ENCODE data around the gene KANK2. TPM values are rescaled to one million over a fixed set of nuclear protein-coding genes. Genes with fewer than 3 reads are reported as not detected.

Gene KANK2
- total and polyA plus RNA-seq, 2 experiments from 2014 or later = 76.3 to 215 TPM

DNA sequence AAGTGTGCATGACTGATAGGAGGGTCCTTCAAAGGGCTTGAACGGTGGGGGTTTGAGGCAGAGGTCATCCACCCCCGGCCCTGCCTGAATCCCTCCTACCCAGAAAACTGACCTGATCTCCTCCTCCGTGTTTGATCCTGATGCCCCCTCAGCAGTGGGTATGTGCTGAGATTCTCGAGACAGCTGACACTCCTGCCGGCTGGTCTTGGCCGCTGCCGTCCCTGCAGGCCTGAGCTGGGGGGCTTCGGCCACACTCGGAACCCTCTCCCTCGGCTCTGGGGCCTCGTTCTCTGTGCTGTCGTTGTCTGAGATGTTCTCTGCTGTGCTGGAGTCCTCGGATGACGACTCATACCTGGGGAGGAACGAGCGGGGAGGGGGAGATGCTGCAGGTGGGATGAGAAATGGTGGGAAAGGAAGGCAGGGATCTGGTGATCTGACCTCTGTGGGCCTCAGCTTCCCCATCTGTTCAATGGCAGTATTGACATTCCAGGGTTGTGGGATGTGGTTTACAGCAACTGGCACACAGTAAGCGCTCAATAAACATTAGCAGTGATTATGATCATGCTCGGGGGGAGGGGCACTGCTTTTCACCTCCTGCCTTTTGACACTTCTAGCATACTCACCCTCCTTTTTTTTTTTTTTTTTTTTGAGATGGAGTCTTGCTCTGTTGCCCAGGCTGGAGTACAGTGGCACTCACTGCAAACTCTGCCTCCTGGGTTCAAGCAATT, 20.7 kb downstream of the KANK2 start:
- TF ChIP-seq EZH2phosphoT487 (IDR thresholded peaks at IDR 0.05; ENCODE audit: insufficient read depth, low read depth) (no peak), EZH2 (IDR thresholded peaks at IDR 0.05; ENCODE audit: insufficient read depth, poor library complexity, severe bottlenecking) (no peak)
- H3K9me2 ChIP-seq (ENCODE audit: insufficient read depth) = no peaks in the 10 kb centered on the region
- peaks cover 28% of the 10 kb centered on the region for H3K79me2 ChIP-seq (ENCODE audit: insufficient read depth)
- peaks cover 15% of the 10 kb centered on the region for H3K4me1 ChIP-seq (ENCODE audit: insufficient read depth)
- in situ Hi-C loops (cut with MboI) = no loop called here
- no peak overlapping the region for H2AFZ ChIP-seq
- no peaks in the 10 kb centered on the region for H4K20me1 ChIP-seq (ENCODE audit: insufficient read depth)
- no peak overlapping the region for H3K4me3 ChIP-seq
- H3F3A ChIP-seq (ENCODE audit: insufficient read depth) = no peaks in the 10 kb centered on the region
- H3K9ac ChIP-seq = no peak overlapping the region
- WGBS, 2 experiments (ENCODE audit: low coverage in 1 of 2, low lambda C conversion rate in 2 of 2, missing lambda C conversion rate in 2 of 2) = 96 to 98% methylated on average over 18 of the region's 18 CpGs
- no peak for DNase-seq
- no peak overlapping the region for H3K4me2 ChIP-seq (ENCODE audit: unreplicated experiment)
- H3K27me3 ChIP-seq (replicated peaks; ENCODE audit: insufficient read depth) = no peaks in the 10 kb centered on the region
- no peaks in the 10 kb centered on the region for H3K9me3 ChIP-seq (ENCODE audit: low read depth)
- H3K27ac ChIP-seq = no peak overlapping the region
- peaks cover 24% of the 10 kb centered on the region; the same call in 1 of the 2 replicates for H3K36me3 ChIP-seq (ENCODE audit: low read depth)

DNA sequence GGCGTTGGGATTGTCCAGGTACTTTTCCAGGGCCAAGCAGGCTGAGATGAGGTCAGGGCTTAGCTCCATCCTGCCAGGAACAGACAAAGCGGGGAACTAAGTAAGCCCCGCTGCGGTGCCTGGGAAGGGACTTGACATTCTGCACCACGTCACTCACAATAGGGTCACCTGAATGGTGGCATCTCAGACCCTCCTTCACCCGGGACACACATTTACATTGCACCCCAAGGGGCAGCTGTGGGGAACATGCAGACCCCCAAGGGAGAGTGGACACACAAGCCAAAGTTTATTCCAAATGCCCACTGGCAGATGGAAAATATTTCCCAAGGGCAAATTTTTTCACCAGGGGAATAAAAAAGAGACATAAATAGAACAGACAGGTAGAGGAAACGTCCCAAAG, 21.4 kb downstream of the KANK2 start:
- DNase-seq = no peak
- peaks cover 15% of the 10 kb centered on the region for H3K4me1 ChIP-seq (ENCODE audit: insufficient read depth)

DNA sequence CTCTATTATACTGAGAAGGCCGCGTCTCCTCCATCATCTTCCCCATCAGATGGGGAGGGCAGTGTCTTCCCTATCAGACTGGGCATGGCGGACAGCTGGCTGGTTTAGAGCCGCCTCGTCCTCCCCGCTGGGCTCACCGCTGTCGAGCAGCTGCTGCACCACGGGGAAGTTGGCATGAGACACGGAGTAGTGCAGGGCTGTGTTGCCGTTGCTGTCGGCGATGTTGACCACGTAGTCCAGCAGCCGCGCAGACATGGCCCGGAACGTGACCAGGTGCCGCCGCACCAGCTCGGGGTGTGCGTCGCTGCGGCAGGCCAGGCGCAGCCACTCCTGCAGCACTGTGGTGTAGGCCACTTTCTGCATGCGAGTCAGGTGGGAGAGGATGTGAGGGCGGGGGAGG, 23.0 kb downstream of the KANK2 start:
- DNase-seq = no peak
- Histone ChIP-seq H2AFZ (no peak overlapping the region), H3K79me2 (ENCODE audit: insufficient read depth) (peaks cover 8% of the 10 kb centered on the region; the same call in 1 of the 2 replicates), H3K9me2 (ENCODE audit: insufficient read depth) (no peaks in the 10 kb centered on the region), H4K20me1 (ENCODE audit: insufficient read depth) (no peaks in the 10 kb centered on the region), H3F3A (ENCODE audit: insufficient read depth) (peaks cover 19% of the 10 kb centered on the region), H3K4me1 (ENCODE audit: insufficient read depth) (peaks cover 18% of the 10 kb centered on the region), H3K4me3 (no peak overlapping the region), H3K9ac (no peak overlapping the region), H3K36me3 (ENCODE audit: low read depth) (peaks cover 26% of the 10 kb centered on the region; the same call in 1 of the 2 replicates), H3K4me2 (ENCODE audit: unreplicated experiment) (no peak overlapping the region), H3K27ac (no peak overlapping the region), H3K27me3 (replicated peaks; ENCODE audit: insufficient read depth) (no peaks in the 10 kb centered on the region), H3K9me3 (ENCODE audit: low read depth) (no peaks in the 10 kb centered on the region)
- WGBS, 2 experiments (ENCODE audit: low coverage in 1 of 2, low lambda C conversion rate in 2 of 2, missing lambda C conversion rate in 2 of 2) = 96 to 98% methylated on average over 26 to 27 of the region's 27 CpGs
- in situ Hi-C loops (cut with MboI) = no loop called here
- no peak for TF ChIP-seq EZH2phosphoT487 (IDR thresholded peaks at IDR 0.05; ENCODE audit: insufficient read depth, low read depth)

More for the DNA sequence above, 21.4 kb downstream of the KANK2 start:
- Histone ChIP-seq H4K20me1 (ENCODE audit: insufficient read depth) (no peaks in the 10 kb centered on the region), H3K4me3 (no peak overlapping the region), H3K36me3 (ENCODE audit: low read depth) (peaks cover 24% of the 10 kb centered on the region; the same call in 1 of the 2 replicates), H3K27ac (no peak overlapping the region), H3F3A (ENCODE audit: insufficient read depth) (peaks cover 4% of the 10 kb centered on the region), H3K4me2 (ENCODE audit: unreplicated experiment) (no peak overlapping the region), H3K9me3 (ENCODE audit: low read depth) (no peaks in the 10 kb centered on the region), H3K79me2 (ENCODE audit: insufficient read depth) (peaks cover 23% of the 10 kb centered on the region), H3K9ac (no peak overlapping the region), H2AFZ (no peak overlapping the region), H3K27me3 (replicated peaks; ENCODE audit: insufficient read depth) (no peaks in the 10 kb centered on the region), H3K9me2 (ENCODE audit: insufficient read depth) (no peaks in the 10 kb centered on the region)
- TF ChIP-seq EZH2 (IDR thresholded peaks at IDR 0.05; ENCODE audit: insufficient read depth, poor library complexity, severe bottlenecking) = no peak
- TF ChIP-seq EZH2phosphoT487 (IDR thresholded peaks at IDR 0.05; ENCODE audit: insufficient read depth, low read depth) = no peak
- in situ Hi-C loops (cut with MboI) = no loop called here
- WGBS, 2 experiments (ENCODE audit: low coverage in 1 of 2, low lambda C conversion rate in 2 of 2, missing lambda C conversion rate in 2 of 2) = 77 to 84% methylated on average over 6 to 7 of the region's 7 CpGs

DNA sequence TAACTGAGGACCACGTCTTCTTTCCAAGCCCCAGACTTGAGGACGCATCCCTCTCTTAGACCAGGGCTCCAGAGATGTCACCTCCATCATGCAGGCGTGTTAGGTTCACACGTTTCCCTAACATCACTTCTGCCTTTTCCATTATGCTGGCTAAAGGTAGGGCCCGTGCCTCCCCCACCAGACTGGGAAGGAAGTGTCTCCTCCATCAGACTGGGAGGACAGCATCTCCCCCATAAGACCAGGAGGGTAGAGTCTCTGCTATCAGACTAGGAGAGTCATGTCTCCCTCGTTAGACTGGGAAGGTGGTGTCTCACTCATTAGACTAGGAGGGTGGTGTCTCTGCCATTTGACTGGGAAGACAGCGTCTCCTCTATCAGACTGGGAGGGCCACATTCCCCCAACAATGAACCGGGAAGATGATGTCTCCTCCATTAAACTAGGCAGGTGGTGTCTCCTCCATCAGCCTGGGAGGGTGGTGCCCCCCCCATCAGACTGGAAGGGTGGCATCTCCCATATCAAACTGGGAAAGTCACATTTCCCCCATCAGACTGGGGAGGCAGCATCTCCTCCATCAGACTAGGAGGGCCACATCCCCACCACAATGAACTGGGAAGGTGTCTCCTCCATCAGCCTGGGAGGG, 23.7 kb downstream of the KANK2 start:
- WGBS, 2 experiments (ENCODE audit: low coverage in 1 of 2, low lambda C conversion rate in 2 of 2, missing lambda C conversion rate in 2 of 2) = 80 to 81% methylated on average over 8 of the region's 8 CpGs
- no peaks in the 10 kb centered on the region for H3K9me3 ChIP-seq (ENCODE audit: low read depth)
- TF ChIP-seq EZH2 (IDR thresholded peaks at IDR 0.05; ENCODE audit: insufficient read depth, poor library complexity, severe bottlenecking) = no peak
- no peak for TF ChIP-seq EZH2phosphoT487 (IDR thresholded peaks at IDR 0.05; ENCODE audit: insufficient read depth, low read depth)
- H2AFZ ChIP-seq = no peak overlapping the region
- no peaks in the 10 kb centered on the region for H3K27me3 ChIP-seq (replicated peaks; ENCODE audit: insufficient read depth)
- no peak overlapping the region for H3K27ac ChIP-seq
- H3K36me3 ChIP-seq (ENCODE audit: low read depth) = peaks cover 30% of the 10 kb centered on the region; the same call in 1 of the 2 replicates
- no peaks in the 10 kb centered on the region for H3K9me2 ChIP-seq (ENCODE audit: insufficient read depth)
- DNase-seq = no peak
- H3K4me2 ChIP-seq (ENCODE audit: unreplicated experiment) = no peak overlapping the region
- in situ Hi-C loops (cut with MboI) = no loop called here
- peaks cover under 1% of the 10 kb centered on the region; the same call in 1 of the 2 replicates for H3K79me2 ChIP-seq (ENCODE audit: insufficient read depth)
- peaks cover 26% of the 10 kb centered on the region for H3F3A ChIP-seq (ENCODE audit: insufficient read depth)
- H4K20me1 ChIP-seq (ENCODE audit: insufficient read depth) = no peaks in the 10 kb centered on the region
- H3K4me3 ChIP-seq = no peak overlapping the region
- peaks cover 22% of the 10 kb centered on the region for H3K4me1 ChIP-seq (ENCODE audit: insufficient read depth)
- no peak overlapping the region for H3K9ac ChIP-seq
